HepG2 (cell line): ENCODE data around the gene ST7L. TPM values are rescaled to one million over a fixed set of nuclear protein-coding genes. Genes with fewer than 3 reads are reported as not detected.

Source experiments
- CEBPB ChIP-seq: IDR thresholded peaks from 2 replicates; pipeline ENCODE4 v1.6.1; 2011; ENCODE audit warnings: low read depth, low read length, improper control_type of control experiment, borderline replicate concordance
- FLYWCH1 ChIP-seq: sonication (generic); formaldehyde crosslinking; IDR thresholded peaks from 2 replicates; pipeline ENCODE4 v1.8.1; 2023; ENCODE audit warnings: mild to moderate bottlenecking, missing genetic modification reagents
- FOXA3 ChIP-seq: IDR thresholded peaks from 2 replicates; pipeline ENCODE4 v1.6.1; 2016; ENCODE audit warnings: missing genetic modification reagents, missing compliant biosample characterization
- KMT2B ChIP-seq: IDR thresholded peaks from 2 replicates; pipeline ENCODE4 v1.6.1; 2016; ENCODE audit warnings: missing genetic modification reagents, missing compliant biosample characterization
- MTA3 ChIP-seq: sonication (generic); formaldehyde crosslinking; IDR thresholded peaks from 2 replicates; pipeline ENCODE4 v1.4.0; 2020; ENCODE audit warnings: missing genetic modification reagents
- ONECUT2 ChIP-seq: sonication (generic); formaldehyde crosslinking; IDR thresholded peaks from 2 replicates; pipeline ENCODE4 v1.4.0; 2020; ENCODE audit warnings: missing genetic modification reagents
- SIX1 ChIP-seq: sonication (generic); formaldehyde crosslinking; IDR thresholded peaks from 2 replicates; pipeline ENCODE4 v1.4.0; 2020; ENCODE audit warnings: missing genetic modification reagents, borderline replicate concordance
- SMYD3 ChIP-seq: sonication (generic); formaldehyde crosslinking; IDR thresholded peaks from 2 replicates; pipeline ENCODE4 v1.8.1; 2023; ENCODE audit warnings: mild to moderate bottlenecking, missing genetic modification reagents
- SP4 ChIP-seq: sonication (generic); formaldehyde crosslinking; IDR thresholded peaks from 2 replicates; pipeline ENCODE4 v1.8.1; 2023; ENCODE audit warnings: mild to moderate bottlenecking, missing genetic modification reagents
- TBL1XR1 ChIP-seq: fragments of 150-350 bp; IDR thresholded peaks from 2 replicates; pipeline ENCODE4 v1.6.1; 2014; ENCODE audit warnings: borderline replicate concordance, low read length; ENCODE audit not compliant: partially characterized antibody
- WIZ ChIP-seq: sonication (generic); formaldehyde crosslinking; IDR thresholded peaks from 2 replicates; pipeline ENCODE4 v1.5.1; 2020; ENCODE audit warnings: mild to moderate bottlenecking, missing genetic modification reagents
- ZNF263 ChIP-seq: sonication (generic); formaldehyde crosslinking; IDR thresholded peaks from 2 replicates; pipeline ENCODE4 v1.4.0; 2020; ENCODE audit warnings: missing genetic modification reagents
- ZNF558 ChIP-seq: sonication (generic); formaldehyde crosslinking; IDR thresholded peaks from 2 replicates; pipeline ENCODE4 v1.9.0; 2022; ENCODE audit warnings: mild to moderate bottlenecking, missing genetic modification reagents, borderline replicate concordance
- ZNF616 ChIP-seq: sonication (generic); formaldehyde crosslinking; IDR thresholded peaks from 2 replicates; pipeline ENCODE4 v1.5.0; 2020; ENCODE audit warnings: low read depth, mild to moderate bottlenecking, missing genetic modification reagents
- ZNF746 ChIP-seq: sonication (generic); formaldehyde crosslinking; IDR thresholded peaks from 2 replicates; pipeline ENCODE4 v1.8.0; 2022; ENCODE audit warnings: mild to moderate bottlenecking, missing genetic modification reagents
- ZNF777 ChIP-seq: sonication (generic); formaldehyde crosslinking; IDR thresholded peaks from 2 replicates; pipeline ENCODE4 v1.4.0; 2020; ENCODE audit warnings: missing genetic modification reagents
- polyA plus RNA-seq, 8 experiments: library from polyadenylated mRNA; depleted of rRNA in 3 of 8; stranded (reverse) in 7 of 8; unstranded in 1 of 8; fragments of >200 nt; fragmentation: Illumina TruSeq in 4 of 8; extraction: Trizol in 4 of 8; gene quantifications; 2 replicates each; pipeline versions ENCODE4 v1.2.1 to v1.2.3, GENCODE V29; 2011 to 2016; ENCODE audit warnings: low read depth in 4 of 8, missing spikeins in 1 of 8, mixed read lengths in 1 of 8; ENCODE audit not compliant: insufficient read depth in 1 of 8
- total RNA-seq, 5 experiments: library from RNA; depleted of rRNA; stranded (reverse); fragments of >200 nt; fragmentation: Illumina TruSeq; extraction: Trizol; gene quantifications; 2 replicates each; pipeline ENCODE4 v1.2.3, GENCODE V29; 2016; ENCODE audit warnings: low read depth in 1 of 5
- TF ChIP-seq, protein P1 (sequence below): sonication (generic); formaldehyde crosslinking; conservative IDR thresholded peaks from 2 replicates; pipeline ENCODE4 v1.8.0; 2022; ENCODE audit warnings: mild to moderate bottlenecking, moderate library complexity, missing genetic modification reagents
- TF ChIP-seq, protein P2 (sequence below): sonication (generic); formaldehyde crosslinking; IDR thresholded peaks from 2 replicates; pipeline ENCODE4 v1.8.1; 2022; ENCODE audit warnings: low read depth, mild to moderate bottlenecking, missing genetic modification reagents
- TF ChIP-seq, protein P3 (sequence below): sonication (generic); formaldehyde crosslinking; IDR thresholded peaks from 2 replicates; pipeline ENCODE4 v1.4.0; 2020; ENCODE audit warnings: missing genetic modification reagents; ENCODE audit errors: not compliant biosample characterization

Gene ST7L
- total and polyA plus RNA-seq, 2 of the 13 experiments (the other 11 are each of a cell fraction or from before 2014, with no cell fraction given): 8.6 to 19.9 TPM

DNA sequence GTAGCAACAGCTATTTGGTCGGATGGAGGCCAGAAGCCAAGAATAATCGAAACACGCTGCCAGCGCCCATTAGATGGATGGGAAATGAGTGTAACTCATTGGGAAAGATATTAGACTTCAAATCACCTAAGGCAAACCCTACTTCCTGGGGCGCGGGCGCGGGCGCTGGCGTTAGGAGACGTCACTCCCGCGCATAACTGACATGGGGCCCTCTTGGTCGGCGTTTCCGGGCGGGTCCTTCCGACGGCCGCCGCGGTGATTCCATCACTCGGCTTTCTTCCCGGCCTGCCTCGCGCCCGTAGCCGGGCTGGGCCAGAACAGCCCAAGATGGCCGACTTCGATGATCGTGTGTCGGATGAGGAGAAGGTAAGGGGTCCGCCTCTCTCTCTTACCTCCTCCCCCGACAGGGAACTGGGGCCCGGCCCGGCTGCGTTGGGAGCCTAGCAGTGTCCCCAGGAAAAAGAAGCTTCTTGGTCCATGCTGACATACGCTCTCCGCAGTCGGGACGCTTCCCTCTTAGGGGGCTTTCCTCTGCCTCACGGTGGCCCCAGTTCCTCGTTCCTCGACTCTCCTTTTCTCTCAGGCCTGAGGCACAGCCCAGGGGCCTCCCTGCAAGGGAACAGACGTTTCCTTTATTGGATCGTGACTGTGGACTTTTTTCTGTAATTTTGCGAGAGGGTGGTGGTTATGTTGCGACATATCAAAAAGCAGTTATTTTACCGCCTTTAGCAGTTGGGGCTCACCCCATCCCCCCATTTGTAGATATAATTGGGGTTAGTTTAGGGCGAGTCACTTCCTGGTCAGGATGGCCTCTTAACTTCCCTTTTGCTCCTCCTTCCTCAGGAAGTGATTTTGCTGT, 806 bp upstream of the ST7L start, which contains the start of gene CAPZA1 (continued):
- TF ChIP-seq CEBPB (peak; percentile 52; the same call in 1 of the 2 replicates), FOXA3 (0 out of 2 replicates have a peak, but pooled peaks have one; percentile 45), ONECUT2 (CRISPR knock-in tag) (no peak), SMYD3 (no peak), ZNF616 (CRISPR knock-in tag) (no peak), SP4 (CRISPR knock-in tag) (no peak), ZNF777 (CRISPR knock-in tag) (peak; percentile 96), WIZ (peak; percentile 36; the same call in 1 of the 2 replicates), ZNF746 (CRISPR knock-in tag) (no peak), ZNF558 (CRISPR knock-in tag) (peak; percentile 17; the same call in 1 of the 2 replicates), FLYWCH1 (CRISPR knock-in tag) (no peak), TBL1XR1 (no peak), KMT2B (CRISPR knock-in tag) (peak; percentile 72; the same call in 1 of the 2 replicates), SIX1 (CRISPR knock-in tag) (no peak), ZNF263 (CRISPR knock-in tag) (no peak), MTA3 (CRISPR knock-in tag) (no peak)
- TF ChIP-seq, protein P1, sequence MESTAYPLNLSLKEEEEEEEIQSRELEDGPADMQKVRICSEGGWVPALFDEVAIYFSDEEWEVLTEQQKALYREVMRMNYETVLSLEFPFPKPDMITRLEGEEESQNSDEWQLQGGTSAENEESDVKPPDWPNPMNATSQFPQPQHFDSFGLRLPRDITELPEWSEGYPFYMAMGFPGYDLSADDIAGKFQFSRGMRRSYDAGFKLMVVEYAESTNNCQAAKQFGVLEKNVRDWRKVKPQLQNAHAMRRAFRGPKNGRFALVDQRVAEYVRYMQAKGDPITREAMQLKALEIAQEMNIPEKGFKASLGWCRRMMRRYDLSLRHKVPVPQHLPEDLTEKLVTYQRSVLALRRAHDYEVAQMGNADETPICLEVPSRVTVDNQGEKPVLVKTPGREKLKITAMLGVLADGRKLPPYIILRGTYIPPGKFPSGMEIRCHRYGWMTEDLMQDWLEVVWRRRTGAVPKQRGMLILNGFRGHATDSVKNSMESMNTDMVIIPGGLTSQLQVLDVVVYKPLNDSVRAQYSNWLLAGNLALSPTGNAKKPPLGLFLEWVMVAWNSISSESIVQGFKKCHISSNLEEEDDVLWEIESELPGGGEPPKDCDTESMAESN (CRISPR knock-in tag): peak; percentile 33; the same call in 1 of the 2 replicates
- TF ChIP-seq, protein P2, sequence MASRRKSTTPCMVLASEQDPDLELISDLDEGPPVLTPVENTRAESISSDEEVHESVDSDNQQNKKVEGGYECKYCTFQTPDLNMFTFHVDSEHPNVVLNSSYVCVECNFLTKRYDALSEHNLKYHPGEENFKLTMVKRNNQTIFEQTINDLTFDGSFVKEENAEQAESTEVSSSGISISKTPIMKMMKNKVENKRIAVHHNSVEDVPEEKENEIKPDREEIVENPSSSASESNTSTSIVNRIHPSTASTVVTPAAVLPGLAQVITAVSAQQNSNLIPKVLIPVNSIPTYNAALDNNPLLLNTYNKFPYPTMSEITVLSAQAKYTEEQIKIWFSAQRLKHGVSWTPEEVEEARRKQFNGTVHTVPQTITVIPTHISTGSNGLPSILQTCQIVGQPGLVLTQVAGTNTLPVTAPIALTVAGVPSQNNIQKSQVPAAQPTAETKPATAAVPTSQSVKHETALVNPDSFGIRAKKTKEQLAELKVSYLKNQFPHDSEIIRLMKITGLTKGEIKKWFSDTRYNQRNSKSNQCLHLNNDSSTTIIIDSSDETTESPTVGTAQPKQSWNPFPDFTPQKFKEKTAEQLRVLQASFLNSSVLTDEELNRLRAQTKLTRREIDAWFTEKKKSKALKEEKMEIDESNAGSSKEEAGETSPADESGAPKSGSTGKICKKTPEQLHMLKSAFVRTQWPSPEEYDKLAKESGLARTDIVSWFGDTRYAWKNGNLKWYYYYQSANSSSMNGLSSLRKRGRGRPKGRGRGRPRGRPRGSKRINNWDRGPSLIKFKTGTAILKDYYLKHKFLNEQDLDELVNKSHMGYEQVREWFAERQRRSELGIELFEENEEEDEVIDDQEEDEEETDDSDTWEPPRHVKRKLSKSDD (CRISPR knock-in tag): peak; percentile 98
- TF ChIP-seq, protein P3, sequence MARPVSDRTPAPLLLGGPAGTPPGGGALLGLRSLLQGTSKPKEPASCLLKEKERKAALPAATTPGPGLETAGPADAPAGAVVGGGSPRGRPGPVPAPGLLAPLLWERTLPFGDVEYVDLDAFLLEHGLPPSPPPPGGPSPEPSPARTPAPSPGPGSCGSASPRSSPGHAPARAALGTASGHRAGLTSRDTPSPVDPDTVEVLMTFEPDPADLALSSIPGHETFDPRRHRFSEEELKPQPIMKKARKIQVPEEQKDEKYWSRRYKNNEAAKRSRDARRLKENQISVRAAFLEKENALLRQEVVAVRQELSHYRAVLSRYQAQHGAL (CRISPR knock-in tag): peak; percentile 47
